GM19468 (cell line): ENCODE measurements around the gene CXCL9.
"Not testable (repeated sequence)": the region's sequence is repeated elsewhere in the genome, so short reads cannot be mapped to it uniquely, and the experiment has no call there.

Experiments used
- ATAC-seq: cut with Tn5 transposase; IDR thresholded peaks from one replicate; pipeline ENCODE4 v1.9.1; 2021; ENCODE audit warnings: mild to moderate bottlenecking, moderate library complexity, moderate number of reproducible peaks; ENCODE audit not compliant: unreplicated experiment; ENCODE audit errors: extremely low read depth

The CXCL9 gene

DNA sequence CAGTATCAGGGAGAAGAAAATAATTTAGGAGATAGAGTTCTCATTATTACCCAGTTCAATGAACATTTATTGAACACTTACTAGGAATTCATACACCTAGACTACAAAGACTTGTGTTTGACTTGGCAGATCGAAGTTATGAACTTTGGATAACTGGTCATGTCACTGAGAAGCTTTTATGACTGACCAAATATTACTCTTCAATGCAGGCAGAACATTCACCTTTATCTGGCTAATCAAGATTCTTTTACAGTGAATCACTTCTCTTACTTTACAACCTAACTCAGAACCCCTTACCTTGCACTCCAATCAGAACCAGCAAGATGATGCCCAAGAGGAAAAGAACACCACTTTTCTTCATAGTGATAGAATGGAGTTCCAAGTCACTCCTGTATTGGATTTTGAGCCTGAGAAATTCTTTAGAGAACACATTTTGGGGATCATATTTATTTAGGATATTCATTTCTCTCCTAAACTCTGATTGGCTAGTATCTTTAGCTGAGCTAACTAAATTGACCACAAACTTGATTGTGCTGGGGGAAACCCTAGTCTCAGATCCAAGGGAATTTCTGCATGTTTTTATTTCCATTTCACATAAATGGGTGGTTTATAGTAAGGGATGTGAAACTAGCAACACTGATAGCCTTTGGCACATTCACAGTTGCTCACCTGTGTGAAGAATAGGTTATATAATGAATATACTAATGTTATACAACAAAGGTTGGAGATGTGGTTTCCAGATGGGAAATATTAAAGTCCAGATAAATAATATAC is at the start of gene CXCL9:
Gene CXCL9 (minus strand): TSS at position 421 of the 774 bp plus-strand sequence. CDS start 60 bp downstream, at position 361.
- ATAC-seq: no peak

DNA sequence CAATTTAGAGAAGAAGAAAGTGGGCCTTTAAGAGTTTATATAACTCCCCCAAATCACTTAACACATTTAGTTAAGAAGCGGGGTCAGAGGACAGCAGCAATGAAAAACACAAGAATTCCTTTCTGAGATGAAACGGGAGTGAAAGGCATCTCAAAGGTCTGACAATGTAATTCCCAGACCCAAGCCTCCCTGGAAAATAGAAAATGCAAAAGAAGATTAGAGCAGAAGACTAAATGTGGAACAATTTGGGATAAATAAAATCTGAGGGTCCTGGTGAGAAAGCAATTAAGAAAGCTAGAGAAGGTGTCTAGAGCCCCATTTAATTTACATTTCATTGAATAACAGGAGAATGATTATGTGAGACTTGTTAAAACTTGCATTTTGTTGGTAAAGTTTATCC is 48.1 kb upstream of the CXCL9 start:
- no peak for ATAC-seq

DNA sequence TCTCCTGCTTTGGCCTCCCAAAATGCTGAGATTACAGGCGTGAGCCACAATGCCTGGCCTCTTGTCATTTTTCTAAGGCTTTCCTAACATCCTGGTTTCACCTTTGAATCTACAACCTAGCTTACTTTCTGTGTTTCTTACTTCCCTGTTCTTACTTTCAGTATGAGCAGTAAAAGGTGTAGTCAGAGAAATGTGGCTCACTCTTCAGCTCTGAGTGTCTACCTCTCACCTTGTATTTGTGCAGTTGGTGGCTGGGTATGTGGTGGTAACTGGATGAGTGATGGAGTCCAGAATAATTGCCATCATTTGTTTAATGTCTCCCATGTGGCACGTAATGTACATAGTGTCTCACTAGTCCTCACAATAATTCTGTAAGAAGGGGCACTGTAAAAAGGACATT is 47.7 kb upstream of the CXCL9 start:
- ATAC-seq: peak; percentile 90

DNA sequence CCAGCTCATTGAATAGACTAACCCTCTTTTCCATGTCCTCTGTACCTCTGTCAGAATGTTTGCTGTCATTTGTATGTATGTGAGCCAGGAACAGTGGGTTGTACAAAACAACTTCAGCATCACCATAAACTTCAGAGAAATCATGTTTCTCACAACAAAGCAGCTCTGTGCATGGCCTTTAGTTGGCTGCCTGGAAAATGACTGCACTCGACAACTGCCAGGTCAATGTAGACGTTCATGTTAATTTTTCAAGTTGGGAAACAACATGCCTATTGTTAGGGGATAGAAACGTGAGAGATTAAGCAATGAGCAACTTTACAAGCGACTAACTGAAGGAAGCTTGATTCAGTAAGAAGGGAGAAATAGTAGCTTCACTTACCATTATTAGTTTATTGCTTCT is 46.4 kb upstream of the CXCL9 start:
- ATAC-seq: no peak

DNA sequence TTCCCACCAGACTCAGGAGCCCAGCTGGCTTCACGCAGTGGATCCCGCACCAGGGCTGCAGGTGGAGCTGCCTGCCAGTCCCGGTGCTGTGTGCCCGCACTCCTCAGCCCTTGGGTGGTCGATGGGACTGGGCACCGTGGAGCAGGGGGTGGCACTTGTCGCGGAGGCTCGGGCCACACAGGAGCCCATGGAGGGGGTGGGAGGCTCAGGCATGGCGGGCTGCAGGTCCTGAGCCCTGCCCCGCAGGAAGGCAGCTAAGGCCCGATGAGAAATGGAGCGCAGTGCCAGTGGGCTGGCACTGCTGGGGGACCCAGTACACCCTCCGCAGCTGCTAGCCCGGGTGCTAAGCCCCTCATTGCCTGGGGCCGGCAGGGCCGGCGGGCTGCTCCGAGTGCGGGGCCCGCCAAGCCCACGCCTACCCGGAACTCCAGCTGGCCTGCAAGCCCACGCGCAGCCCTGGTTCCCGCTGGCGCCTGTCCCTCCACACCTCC is 43.3 kb upstream of the CXCL9 start:
- not testable (repeated sequence) for ATAC-seq

DNA sequence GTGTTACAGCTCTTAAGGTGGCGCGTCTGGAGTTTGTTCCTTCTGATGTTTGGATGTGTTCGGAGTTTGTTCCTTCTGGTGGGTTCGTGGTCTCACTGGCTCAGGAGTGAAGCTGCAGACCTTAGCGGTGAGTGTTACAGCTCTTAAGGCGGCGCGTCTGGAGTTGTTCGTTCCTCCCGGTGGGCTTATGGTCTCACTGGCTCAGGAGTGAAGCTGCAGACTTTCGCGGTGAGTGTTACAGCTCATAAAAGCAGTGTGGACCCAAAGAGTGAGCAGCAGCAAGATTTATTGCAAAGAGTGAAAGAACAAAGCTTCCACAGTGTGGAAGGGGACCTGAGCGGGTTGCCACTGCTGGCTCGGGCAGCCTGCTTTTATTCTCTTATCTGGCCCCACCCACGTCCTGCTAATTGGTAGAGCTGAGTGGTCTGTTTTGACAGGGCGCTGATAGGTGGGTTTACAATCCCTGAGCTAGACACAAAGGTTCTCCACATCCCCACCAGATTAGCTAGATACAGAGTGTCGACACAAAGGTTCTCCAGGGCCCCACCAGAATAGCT is 42.6 kb upstream of the CXCL9 start:
- not testable (repeated sequence) for ATAC-seq

DNA sequence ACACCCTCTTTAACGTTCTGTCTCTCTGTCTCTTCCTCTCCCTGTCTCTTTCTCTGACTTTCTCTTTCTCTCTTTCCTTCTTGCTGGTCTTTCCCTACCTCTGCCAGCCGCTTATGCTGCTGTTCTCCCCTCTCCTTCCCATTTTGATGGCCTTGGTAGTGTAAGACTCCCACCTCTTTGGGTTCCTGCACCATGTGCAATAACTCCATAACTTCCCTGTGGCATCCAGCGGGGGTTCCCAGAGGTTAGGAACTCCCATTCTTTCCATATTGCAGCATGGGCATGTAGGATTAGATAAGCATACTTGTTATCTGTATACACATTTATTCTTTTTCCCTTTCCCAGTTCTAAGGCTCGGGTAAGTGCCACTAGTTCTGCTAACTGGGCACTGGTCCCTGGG is 37.4 kb upstream of the CXCL9 start:
- ATAC-seq: not testable (repeated sequence)

DNA sequence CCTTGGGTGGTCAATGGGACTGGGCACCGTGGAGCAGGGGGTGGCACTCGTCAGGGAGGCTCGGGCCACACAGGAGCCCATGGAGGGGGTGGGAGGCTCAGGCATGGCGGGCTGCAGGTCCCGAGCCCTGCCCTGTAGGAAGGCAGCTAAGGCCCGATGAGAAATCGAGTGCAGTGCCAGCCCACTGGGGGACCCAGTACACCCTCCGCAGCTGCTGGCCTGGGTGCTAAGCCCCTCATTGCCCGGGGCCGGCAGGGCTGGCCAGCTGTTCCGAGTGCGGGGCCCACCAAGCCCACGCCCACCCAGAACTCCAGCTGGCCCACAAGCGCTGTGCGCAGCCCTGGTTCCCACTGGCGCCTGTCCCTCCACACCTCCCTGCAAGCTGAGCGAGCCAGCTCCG is 36.0 kb upstream of the CXCL9 start:
- ATAC-seq: not testable (repeated sequence)

DNA sequence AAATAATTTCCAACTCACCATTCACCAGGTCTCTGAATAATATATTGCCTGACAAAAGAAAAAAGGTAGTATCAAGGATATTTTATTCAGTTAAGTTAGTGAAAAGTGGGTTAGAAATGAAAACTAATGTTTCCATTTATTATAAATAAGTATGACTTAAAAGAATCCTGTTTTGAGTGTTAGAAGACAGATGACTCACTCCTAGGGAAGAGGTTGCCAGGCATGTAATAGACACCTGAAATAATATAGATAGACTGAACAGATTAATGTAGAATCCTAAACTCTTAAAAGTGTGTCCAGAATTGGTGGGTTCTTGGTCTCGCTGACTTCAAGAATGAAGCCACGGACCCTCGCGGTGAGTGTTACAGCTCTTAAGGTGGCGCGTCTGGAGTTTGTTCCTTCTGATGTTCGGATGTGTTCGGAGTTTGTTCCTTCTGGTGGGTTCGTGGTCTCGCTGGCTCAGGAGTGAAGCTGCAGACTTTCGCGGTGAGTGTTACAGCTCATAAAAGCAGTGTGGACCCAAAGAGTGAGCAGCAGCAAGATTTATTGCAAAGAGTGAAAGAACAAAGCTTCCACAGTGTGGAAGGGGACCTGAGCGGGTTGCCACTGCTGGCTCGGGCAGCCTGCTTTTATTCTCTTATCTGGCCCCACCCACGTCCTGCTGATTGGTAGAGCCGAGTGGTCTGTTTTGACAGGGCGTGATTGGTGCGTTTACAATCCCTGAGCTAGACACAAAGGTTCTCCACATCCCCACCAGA is 35.1 kb upstream of the CXCL9 start:
- ATAC-seq: not testable (repeated sequence)

DNA sequence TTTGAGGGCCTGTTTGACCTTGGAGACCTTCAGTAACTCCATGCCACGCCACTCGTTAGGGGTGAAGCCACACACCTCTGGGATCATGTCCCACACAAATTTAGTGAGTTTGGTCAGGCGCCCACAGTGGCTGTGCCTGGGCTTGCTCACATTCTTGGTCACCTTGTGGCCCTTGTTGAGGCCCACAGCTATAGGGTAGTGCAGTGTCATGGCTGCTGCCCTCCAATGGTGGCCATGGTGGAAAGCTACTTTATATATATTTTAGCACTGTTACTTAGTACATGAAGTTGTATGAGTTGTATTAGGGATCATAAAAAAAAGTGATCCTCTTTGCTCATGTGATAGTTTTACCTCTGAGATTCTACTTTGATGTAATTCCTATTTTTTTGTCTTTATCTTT is 29.5 kb upstream of the CXCL9 start:
- ATAC-seq: no peak

DNA sequence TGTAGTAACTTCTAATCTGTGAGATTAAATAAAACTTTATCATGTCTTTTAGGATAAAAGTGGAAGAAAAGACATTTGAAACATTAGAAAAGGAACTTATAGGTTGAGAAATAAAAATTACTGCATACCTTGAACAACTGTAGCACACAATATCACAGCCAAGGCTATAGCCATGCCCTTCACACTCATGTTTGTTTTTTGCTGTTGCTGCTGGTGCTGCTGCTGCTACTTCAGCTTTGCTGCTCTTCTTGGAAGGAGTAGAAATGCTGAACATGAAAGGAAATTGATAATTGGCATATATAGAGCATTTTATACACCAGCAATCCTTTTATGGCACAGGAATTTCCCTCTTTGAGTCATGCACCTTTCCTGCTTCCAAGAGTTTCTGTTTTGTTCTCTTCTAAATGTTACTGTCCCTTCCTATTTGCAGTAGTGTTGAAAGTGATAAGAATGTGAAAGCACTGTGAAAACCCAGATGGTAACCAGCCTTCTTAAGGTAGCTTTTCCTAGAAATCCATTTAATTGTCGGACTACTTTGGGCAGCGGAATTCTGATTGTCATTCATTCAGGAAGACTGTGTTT is 28.6 kb upstream of the CXCL9 start, which contains the start of gene CXCL11:
Gene CXCL11 (minus strand): TSS at position 272 of the 582 bp plus-strand sequence. CDS start 83 bp downstream, at position 189.
- no peak for ATAC-seq

DNA sequence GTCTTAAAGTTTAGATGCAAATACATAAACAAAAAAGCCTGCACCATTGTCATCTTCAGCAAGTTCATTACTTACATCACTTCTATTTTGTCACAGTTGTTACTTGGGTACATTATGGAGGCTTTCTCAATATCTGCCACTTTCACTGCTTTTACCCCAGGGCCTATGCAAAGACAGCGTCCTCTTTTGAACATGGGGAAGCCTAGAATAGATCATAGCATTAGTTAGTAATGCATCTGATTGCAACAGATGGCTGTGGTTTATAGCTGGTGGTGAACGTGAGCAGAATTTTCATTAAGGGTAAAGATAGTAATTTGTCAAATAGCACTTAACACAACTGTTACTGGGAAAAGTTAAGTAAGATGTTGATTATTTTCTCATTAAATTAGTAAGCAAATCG is 27.8 kb upstream of the CXCL9 start:
- ATAC-seq: no peak

DNA sequence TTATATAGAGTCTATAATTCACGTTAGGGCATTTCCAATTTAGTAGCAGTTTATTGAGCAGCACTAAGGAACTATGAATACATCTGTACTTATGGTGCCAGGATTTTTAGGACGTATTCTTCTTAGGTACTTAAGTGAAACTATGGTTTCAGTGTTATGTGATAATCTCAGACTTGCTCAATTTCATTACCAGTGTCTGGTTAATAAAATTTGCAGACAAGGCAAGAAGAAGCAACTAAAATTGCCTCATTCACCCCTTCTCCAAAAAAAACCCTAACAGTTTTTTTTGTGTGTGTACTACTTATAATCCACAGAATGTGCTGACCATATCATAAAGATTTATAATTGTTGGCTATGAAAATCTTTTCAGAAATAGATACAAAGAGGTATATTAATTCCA is 22.0 kb upstream of the CXCL9 start:
- no peak for ATAC-seq

DNA sequence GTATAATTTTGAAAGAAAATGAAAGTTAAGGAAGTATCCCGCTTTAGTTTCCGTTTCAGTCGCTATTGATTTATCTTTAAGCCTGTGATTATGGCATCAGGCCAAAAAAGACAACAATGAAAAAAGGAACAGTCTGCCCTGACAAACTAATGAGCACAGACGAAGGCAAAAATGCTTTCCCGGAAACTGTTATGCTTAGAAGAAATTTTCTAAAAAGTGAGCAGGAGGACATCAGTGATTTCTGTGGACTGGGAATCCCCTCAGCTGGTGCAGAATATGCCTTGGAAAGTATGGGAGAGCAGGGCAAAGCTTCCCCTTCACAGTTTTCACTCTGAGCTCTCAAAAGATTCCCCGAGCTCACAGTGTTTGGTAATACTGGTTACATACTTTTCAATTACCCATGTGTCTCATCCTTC is 21.0 kb upstream of the CXCL9 start:
- no peak for ATAC-seq

DNA sequence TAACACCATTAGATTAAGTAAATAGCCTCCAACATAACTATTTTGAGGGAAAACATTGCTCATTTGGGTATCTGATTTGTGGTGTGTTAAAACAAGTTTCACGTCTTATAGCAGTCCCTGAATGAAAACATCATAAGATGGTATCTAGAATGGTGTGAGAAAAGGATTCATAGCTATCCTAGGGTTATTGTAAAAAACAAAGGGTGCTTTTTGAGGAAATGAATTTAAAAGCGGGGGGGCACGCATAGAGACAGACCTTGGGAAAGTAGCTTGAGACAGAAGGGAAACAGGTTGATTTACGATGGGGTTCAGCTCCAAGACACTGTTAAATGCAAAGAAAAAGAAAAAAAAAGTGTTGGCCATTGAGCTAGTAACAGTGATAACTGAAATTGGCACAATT is 16.8 kb upstream of the CXCL9 start:
- no peak for ATAC-seq

DNA sequence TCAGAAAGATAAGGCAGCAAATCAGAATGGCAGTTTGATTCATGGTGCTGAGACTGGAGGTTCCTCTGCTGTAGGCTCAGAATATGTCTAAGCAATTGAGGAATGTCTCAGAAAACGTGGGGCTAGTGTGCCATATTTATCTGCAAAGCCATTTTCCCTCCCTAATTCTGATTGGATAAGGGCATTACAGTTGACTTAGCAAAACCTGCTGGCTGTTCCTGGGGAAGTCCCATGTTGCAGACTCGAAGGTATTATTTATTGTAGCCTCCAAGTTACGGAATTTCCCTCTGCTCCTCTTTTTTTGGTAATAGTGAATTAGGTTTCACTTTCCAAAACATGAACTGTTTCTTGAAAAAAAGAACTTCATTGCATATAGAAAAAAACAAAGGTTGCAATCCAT is 16.1 kb upstream of the CXCL9 start, which contains the start of gene CXCL10:
Gene CXCL10 (minus strand): TSS at position 109 of the 400 bp plus-strand sequence. CDS start 66 bp downstream, at position 43.
- ATAC-seq: no peak

DNA sequence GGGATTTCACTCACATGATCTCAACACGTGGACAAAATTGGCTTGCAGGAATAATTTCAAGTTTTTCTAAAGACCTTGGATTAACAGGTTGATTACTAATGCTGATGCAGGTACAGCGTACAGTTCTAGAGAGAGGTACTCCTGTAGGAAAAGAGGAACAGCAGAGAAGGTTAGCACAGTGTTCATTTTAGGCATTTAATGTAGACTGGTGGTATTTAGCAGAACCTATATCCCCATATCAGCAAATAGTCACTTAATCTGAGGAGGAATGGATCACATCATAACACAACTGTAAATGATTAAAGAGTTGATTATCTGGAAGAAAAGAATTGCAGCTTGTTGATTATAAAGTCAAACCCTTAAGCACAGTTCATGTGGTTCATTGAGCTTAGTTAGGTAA is 15.4 kb upstream of the CXCL9 start:
- no peak for ATAC-seq

DNA sequence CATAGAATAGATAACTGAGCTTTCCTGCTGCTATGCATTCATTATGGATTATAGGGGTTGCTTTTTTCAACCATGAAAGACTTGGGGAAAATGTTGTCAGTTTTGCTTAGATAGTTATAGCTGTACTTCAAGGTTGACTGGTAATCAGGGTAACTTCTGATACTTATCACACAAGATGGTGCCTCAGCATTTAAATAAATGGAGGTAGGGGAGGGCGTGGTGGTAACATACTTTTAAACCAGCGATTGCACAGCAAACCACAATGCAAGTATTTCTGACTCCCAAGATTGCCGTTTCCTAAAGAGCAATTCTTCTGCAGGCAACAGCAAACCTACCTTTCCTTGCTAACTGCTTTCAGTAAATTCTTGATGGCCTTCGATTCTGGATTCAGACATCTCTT is 14.7 kb upstream of the CXCL9 start:
- no peak for ATAC-seq

DNA sequence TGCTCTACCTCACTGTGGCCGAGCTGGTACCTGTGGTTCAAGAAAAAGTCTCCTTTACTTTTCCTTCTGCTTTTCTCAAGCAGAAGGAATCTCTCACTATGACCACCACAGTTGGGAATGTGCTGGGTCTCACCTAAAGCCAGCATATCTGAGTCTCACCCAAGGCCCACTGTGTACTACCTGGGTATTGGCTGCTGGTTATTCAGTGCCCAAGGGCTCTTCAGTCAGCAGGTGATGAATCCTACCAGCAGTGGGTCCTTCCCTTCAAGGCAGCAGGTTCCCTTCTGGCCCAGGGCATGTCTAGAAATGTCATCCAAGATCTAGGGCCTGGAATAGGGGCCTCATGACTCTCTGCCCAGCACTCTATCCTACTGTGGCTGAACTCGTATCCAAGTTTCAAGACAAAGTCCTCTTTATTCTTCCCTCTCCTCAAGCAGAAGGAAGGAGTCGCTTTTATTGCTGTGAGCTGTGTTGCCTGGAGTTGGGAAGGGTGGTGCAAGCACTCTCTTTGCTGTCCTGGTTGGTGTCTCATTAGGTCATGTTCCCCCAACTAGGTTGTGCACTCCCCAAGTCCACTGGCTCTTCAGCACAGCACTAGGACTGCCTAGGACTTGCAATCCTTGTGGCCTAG is 9.9 kb upstream of the CXCL9 start:
- no peak for ATAC-seq

DNA sequence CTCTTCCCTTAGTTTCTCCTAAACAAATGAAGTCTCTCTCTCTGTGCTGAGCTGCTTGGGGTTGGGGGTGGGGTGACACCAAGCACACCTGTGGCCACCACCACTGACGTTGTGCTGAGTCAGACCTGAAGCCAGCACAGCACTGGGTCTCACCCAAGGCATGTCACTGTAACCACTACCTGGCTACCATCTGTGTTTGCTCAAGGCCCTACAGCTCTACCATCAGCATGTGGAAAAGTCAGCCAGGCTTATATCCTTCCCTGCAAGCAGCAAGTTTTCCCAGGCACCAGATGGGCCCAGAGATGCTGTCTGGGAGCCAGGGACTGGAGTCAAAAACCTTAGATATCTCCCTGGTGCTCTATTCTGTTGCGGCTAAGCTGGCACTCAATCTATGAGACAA is 9.1 kb upstream of the CXCL9 start:
- no peak for ATAC-seq
